ENCODE measurements around the gene GSC.

Gene GSC

DNA sequence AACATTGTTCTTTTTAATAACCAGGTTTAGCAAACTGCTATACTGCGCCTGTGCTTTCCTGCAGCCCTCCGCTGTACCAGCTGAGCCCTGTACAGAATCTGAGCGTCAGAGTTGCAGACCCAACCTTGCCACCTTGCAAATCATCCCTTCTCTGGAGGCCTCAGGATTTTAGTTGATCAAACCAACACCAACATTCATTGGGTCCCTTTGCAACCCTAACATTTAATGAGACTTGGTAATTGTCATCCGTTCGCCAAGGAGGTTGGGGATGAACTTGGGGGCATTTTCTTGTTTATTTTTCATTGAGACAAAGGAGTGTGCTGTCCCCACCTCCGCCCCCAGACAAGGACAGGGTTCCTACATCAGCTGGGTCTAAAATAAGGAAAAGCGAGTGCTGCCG is 2.6 kb upstream of the GSC start:
- H3K4me3 ChIP-seq (ENCODE audit: low read depth, low read length), result no peak overlapping the region

DNA sequence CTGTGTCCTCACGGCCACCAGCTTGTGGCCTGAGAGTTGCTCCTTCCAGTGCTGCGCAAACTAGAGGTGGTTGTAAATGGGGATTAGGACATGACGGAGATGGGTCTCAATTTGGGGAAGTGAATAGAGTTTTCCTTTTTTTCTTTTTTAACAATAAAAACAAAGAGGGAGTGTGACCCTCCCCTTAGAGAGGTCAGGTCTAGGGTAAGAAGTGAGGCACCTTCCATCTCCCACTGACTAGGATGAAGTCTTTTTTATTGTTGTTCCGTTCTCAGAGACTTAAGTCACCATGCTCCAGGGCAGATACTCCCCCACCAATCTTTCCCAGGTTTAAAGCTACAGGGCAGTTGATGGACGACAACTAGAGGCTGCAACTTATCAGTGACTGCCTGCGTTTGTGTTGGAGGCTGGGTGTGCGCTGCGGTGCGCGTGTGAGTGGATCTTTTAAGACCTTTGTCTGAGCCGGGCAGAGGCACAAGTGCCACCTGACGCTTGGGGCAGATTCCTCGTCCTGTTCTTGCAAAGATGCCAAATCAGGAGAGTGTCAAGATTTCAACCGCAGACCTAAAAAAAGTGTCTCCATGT is 2.1 kb upstream of the GSC start:
- no peak overlapping the region for H3K4me3 ChIP-seq (ENCODE audit: low read depth, low read length)

DNA sequence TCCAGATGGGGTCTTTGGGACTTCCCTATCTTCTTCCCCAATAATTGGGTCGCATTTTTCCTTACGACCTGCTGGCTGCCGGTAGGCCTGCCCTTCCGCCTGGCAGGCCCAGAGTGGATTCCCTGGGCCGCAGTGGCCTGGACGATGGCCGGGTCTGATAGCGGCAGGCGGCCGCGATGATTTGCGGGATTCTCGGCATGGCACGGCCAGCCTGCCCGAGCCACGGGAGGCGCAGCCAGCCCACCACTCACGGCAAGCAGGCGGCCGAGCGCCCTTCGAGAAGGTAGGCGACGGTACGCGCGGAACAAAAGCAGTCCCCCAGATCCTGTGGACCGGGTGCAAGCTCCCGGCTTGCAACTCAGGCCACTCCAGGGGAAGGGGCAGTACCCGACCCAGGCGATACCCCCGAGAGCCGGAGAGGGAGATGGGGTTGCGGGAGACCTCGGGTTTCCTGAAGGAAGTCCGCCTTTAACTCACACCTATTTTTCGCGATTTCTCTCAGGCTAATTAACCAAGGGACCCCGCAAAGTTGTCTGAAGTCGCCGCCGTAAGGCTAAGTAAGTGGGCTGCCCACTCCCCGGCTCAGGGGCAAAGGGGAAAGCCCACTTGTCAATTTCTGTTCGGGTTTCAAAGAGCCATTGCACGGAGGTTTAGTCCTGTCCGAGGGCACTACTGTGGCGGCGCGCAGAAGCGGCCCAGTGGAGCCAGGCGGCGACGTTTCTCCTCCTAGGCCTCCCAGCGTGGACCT is 1.4 kb upstream of the GSC start:
- peak overlapping the region; percentile 13 for H3K4me3 ChIP-seq (ENCODE audit: low read depth, low read length)

DNA sequence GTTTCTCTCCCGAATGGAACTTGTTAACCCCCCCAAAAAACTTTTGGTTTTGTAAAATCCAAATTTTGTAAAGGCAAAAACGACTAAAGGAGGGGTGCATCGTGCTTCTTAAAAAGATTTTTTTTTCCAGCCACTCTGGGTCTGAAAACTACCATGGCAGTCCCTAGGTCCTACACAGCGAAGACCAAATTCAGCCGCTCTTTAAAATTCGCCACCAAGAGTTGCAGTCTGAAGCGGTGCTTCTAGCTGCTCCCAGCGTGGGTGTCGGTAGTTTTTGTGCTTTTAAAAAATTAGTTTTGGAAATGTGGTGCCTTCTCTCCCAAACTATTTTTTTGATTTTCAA is 873 bp upstream of the GSC start:
- H3K4me3 ChIP-seq (ENCODE audit: low read depth, low read length), result no peak overlapping the region

DNA sequence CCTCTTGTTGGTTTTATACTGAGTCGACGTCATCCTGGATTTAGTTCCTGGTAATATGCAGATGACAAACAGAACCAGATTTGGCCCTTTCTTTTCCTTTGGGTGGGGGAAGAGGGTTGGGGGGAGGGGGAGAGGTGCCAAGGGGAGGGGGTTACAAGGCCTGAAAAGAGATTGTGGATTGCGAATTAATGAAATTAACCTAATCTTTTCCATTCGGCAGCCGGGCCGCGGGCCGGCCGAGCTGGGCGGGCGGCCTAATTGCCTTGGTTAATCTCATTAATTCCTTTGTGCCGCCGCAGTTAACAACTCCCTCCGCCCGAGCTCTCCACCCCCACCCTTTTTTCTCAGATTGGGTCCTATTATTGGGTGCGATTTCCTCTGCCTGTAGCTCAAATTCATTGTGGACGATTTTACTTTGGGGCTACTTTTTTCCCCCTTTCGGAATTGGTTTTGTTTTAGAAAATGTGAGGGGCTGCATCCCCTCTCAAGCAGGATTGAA is 387 bp upstream of the GSC start:
- peak overlapping the region; percentile 4 for H3K4me3 ChIP-seq (ENCODE audit: low read depth, low read length)

DNA sequence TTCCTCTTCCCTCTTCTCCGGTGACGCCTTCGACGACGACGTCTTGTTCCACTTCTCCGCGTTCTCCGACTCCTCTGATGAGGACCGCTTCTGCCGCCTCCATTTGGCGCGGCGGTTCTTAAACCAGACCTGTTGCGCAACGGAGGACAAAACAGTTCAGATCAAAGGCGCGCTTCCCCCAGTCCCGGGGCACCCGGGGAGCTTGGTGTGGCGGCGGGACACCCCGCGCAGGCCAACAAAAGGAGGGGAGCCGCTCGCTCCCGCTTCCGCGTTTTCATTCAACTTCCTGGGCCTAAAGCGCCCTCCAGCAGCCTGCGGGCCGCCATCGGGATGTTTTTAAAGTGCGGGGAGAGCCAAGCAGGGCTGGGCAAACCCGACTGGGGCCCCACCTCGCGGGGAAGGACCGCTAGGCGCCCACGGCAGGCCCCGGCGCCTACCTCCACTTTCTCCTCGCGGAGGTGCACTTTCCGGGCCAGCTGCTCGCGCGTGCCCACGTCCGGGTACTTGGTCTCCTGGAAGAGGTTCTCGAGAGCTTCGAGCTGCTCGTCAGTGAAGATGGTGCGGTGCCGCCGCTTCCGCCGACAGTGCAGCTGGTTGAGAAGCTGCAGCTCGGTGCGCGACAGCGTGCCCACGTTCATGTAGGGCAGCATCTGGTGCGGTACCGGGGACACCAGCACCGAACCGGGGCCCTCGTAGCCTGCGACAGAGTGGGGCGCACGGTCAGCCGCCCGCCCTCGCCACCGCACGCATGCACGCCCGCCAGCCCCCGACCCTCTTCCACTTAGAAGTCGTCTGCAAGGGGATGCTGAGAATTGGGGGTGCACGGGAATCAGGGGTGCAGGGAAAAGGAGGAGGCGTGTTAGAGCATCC is 1.2 kb downstream of the GSC start:
- H3K4me3 ChIP-seq (ENCODE audit: low read depth, low read length), result peak overlapping the region; percentile 27

DNA sequence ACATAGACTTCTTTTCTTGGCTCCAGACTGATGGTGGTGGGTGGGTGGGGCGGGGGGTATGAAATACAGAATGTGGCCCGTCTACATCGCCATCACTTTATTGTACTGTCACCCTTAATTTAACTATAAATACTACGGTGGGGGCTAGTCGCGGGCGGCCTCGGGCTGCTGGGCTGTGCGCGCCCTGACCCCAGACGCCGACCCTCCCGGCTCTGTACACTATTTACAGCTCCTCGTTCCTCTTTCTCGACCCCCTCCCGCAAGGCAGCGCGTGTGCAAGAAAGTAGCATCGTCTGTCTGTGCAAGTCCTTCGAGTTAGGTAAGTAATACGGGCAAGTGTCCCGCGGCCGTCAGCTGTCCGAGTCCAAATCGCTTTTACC is 1.8 kb downstream of the GSC start:
- H3K4me3 ChIP-seq (ENCODE audit: low read depth, low read length), result peak overlapping the region; percentile 25

DNA sequence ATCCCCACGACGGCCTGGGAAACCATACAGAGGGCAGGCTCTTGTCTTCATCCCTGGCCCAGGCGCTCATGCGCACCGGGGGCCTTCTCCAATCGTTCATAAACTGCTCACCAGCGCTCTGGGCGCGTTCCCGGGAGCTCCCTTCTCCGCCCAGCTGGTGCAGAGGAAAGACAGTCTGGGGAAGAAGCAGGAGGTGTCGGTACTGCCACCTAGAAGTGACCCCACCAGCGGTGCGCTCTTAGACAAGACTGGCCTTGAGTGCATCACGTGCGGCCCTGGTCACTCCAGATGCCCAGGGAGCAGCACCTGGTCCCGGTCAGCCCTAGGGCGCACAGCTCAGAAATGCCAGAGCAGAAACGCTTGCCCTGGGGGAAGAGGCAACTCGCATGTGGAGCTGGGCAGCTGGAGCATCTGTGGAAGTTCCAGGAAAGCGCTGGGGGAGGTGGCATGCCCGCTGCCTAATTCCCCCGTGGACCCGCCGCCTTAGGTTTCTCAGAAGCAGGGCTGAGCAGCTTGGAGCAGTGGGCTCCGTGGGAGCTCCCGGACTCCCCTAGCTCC is 2.5 kb downstream of the GSC start:
- no peak overlapping the region for H3K4me3 ChIP-seq (ENCODE audit: low read depth, low read length)

DNA sequence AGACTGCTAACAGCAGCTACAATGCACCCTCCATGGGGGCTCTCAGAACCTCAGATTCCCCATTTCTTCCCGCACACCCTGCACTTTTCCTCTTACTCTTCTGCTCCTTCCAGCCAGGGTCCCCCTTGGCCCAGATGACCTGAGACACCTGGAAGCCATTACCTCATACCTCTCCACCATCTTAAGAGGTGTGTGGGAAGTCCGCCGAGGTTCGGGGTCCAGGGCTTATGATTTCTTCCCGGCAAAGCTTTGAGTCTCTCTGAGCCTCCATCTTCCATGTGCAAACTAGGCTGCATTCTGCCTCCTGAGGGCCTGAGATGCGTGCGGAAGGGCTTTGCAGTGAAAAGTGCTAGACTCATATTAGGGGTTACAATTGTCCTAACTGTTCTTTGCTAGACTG is 5.3 kb downstream of the GSC start:
- no peak overlapping the region for H3K4me3 ChIP-seq (ENCODE audit: low read depth, low read length)

DNA sequence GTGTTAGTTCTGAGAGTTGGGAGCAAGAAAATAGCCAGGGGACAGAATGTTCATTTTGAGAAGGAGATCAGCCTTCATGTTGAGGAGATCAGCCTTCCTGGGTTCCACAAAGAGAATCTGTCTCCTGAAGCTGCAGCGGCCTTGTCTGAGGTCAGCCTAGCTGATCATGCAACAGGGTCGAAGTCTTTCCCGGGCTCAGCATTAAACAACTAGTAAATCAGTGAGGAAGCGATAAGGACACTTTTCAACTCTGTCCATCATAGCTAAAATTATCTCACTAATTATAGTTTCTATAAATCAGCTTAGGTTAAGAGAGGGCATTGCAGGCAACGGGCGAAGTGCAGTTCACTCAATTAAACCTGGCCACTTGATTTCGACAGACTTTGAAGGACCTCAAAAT is 7.5 kb downstream of the GSC start:
- no peak overlapping the region for H3K4me3 ChIP-seq (ENCODE audit: low read depth, low read length)

DNA sequence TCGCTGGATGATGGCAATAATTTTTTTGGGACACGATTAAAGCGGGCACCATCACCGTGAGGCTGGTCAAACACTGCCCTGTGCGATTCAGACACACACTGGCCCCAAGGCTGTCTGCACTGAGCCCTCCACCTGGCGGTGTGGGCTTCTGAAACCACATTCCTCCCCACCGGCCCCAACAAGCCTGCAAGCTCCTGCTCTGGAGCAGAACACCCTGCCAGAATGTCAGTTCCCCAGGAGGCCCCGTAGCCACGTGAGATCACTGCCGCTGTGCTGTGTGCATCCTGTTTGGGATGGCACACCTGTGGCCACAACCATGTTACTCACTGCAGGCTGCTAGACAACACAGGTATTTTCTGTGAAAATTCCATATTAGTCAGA is 7.9 kb downstream of the GSC start:
- H3K4me3 ChIP-seq (ENCODE audit: low read depth, low read length), result no peak overlapping the region

DNA sequence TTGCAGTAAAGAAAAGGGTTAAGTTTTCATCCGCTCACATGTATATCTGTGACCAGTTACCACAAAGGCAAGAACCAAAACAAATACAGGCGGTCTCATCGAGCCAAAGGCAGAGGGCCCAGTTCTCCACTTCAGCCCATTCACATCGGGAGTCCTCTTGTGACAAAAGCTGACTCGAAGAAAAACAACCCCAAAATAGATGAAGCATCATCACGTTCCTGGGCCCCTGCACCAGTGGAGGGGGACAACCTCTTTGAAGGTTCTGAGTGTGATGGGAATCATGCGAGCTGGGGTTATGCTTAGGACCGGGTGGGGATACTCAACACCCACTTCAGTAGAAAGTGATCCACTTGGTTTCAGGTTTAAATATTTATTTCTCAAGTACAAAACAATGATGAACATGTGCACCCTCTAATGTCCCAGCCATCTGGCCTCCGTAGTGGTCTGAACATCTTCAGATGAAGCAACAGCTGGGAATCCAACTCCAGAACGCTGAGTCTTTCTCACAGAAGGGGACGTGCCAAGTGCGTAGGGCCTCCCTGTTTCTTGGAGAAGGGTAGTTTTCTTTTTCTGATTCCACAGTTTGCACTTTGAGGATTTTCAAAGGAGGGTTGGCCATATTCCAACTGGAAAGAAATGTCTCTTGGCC is 8.4 kb downstream of the GSC start:
- H3K4me3 ChIP-seq (ENCODE audit: low read depth, low read length), result no peak overlapping the region

DNA sequence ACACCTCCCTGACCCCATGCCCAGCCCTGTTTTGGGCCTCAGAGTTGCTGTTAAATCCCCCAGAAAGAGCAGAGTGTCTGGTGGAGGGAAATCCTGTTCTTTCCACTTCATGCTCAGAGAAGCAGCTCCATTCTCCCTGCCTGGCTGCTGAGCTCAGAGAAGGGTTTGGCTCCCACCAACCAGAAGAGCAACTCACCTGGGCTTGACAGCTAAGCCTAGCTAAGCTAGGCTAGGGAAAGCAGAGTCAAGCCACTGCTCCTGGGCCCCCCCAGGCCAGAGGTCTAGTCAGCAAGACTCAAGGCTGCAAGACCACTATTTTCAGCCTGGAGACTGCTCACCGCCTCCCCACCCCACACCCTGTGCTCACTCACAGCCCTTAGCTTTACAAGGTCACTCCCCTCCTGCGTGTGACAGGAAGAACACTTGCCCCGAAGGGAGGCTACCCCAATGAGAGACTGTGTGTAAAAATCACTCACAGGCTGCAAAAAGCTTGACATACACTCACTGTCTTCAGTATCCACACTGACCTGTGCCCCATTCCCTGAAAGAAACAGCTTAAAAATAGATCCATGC is 13.5 kb downstream of the GSC start:
- H3K4me3 ChIP-seq (ENCODE audit: low read depth, low read length), result no peak overlapping the region

DNA sequence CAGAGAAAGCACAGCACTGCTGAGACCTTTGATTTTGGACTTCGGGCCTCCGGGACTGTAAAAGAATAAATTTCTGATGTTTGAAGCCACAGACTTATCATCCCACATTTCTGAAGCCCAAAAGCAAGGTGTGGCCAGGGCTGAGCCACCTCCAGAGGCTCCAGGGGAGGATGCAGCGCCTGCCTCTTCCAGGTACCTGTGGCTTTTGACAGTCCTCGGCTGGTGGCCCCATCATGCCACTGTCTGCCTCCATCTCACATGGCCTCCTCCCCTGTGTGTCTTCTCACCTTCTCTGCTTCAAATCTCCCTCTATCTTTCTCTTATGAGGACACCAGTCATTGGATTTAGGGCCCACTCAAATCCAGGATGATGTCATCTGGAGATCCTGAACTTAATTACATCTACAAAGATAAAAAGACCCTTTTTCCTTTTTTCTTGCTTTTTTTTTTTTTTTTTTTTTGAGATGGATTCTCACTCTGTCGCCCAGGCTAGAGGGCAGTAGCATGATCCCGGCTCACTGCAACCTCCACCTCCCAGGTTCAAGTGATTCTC is 15.4 kb downstream of the GSC start:
- no peak overlapping the region for H3K4me3 ChIP-seq (ENCODE audit: low read depth, low read length)

DNA sequence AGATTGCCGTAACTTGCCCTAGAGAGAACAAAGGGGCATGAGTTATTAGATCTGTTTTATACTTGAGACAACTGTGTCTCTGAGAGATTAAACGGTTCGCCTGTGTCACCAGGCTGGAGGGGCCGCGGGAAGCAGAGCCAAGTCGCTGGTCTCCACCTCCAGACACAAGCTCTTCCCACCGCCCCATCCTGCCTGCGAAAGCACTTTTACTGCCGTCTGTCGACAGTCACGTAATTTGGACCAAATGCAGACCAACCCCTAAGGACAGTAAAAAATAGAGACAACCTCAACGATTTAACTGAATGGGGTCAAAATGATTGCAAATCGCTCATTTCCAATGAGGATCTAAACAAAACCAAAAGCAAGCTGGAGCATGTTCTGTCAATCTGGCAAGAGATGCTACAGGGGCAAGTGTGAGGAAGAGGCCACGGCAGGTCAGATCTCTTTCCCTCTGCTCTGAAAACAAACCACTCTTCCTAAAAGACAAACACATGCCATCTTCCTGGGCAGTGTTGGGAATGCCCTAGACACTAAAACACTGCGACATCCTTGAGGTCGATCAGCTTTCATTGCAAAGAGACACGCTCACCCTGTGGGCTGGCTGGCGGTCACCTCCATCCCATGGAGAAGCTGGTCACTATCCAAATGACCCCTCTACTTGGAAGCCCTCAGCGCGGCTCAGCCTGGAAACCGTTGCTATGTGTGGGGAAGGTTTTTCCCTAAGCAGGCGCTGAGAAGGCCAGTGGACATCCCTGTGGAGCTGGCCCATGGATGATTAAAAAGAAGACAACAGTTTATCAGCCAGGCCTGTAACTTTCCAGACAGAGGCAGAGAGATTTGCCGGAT is 17.1 kb downstream of the GSC start:
- H3K4me3 ChIP-seq (ENCODE audit: low read depth, low read length), result no peak overlapping the region

DNA sequence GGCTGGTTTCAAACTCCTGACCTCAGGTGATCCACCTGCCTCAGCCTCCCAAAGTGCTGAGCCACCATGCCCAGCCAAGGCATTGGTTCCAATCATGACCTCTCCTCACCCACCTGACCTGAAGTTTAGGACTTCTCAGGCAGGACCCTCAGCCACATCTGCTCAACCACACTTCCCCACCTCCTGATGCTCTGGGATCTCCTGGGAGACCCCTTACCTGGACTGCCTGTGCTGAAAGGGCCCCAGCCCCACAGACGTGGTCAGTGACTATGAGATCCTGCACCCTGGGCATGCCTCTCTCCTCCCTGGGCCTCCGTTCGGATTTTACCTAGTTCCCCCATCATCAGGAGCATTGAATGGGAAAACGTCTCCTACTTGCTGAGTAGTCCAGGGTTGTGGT is 18.0 kb downstream of the GSC start:
- no peak overlapping the region for H3K4me3 ChIP-seq (ENCODE audit: low read depth, low read length)

DNA sequence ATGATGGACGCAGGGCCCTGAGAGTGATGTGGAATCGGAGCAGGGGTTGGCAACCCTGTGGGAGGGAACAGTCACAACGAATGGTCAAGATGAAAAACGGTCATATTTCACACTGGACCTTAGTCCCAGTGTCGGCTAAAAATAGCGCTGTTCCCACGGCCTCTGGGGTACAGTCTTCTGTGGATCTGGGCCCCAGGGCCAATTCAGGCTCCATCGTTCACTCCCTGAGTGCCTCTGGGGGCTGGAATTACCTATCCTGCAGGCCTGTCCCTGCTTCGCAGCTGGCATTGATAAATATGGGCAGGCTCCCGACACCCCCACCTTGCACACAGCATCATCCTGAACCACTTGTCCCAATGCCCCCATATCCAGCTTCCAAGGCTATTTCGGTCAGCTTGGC is 18.6 kb downstream of the GSC start:
- H3K4me3 ChIP-seq (ENCODE audit: low read depth, low read length), result no peak overlapping the region

DNA sequence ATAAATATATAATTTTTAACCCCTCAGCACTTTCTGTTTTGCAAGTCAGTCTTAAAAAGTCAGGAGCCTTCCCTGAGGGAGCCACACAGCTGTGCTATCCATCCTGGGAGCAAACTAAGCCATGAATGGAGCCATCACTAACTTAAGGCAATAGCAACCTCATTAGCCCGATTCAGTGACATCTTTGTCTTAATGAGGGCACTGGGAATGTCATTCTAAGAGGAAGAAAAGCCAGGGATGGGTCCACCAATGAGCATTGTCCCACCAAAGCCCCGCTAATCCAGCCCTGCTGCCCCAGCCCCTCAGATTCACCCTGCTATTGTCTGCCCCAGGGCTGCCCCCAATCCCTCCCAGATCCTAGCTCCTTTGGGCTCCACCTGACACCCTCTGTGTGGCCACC is 19.5 kb downstream of the GSC start:
- H3K4me3 ChIP-seq (ENCODE audit: low read depth, low read length), result no peak overlapping the region

DNA sequence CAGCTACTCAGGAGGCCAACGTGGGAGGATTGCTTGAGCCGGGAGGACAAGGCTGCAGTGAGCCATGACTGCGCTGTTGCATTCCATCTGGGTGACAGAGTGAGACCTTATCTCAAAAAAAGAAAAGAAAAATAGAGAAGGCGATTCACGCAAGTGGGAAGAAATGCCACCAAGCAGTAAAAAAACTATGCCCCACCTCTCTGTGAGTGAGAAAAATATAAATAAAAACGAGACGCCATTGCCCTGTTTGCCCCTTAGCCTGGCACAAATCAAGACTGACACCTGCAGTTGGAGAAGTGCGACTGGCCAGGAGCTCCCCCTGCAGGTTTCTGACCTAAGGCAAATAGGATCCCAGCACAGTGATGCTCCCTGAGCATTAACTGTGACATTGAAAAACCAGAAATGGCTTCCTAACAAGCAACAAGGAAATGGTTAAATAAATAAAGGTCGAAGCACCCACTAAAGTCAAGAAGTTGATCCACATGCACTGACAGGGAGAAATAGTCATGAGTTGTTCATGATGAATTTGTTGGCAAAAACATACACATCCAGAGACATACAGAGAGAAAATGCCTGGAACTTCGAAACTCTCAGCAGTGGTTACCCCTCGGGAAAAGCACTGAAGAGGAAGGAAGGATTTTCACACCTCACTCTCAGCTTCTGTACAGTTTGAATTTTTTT is 21.1 kb downstream of the GSC start:
- H3K4me3 ChIP-seq (ENCODE audit: low read depth, low read length), result no peak overlapping the region

All from iPS-11a (cell line).